ENCODE data around the gene TEX52. TPM values are rescaled to one million over a fixed set of nuclear protein-coding genes. Genes with fewer than 3 reads are reported as not detected.

The TEX52 gene
- total RNA-seq, 1 experiment from 2014 or later: 0.34 TPM

- Histone ChIP-seq H3K9me3 (no peaks in the 10 kb centered on the region), H3K4me1 (peaks cover 2% of the 10 kb centered on the region; the same call in 1 of the 2 replicates), H3K36me3 (ENCODE audit: control insufficient read depth, insufficient read depth, low read length) (no peaks in the 10 kb centered on the region), H3K27me3 (replicated peaks; ENCODE audit: control insufficient read depth, insufficient read depth, low read length) (no peaks in the 10 kb centered on the region), H3K4me3 (ENCODE audit: low read depth, low read length) (no peak overlapping the region)
- Mint-ChIP-seq H3K4me3 (ENCODE audit: unreplicated experiment) (no peak overlapping the region), H3K9me3 (ENCODE audit: unreplicated experiment) (no peaks in the 10 kb centered on the region), H3K36me3 (ENCODE audit: insufficient read depth, unreplicated experiment) (peaks cover 59% of the 10 kb centered on the region), H3K27me3 (ENCODE audit: insufficient read depth, unreplicated experiment) (no peaks in the 10 kb centered on the region), H3K27ac (ENCODE audit: unreplicated experiment) (no peak overlapping the region), H3K4me1 (ENCODE audit: low read depth, unreplicated experiment) (peaks cover 4% of the 10 kb centered on the region)
- no TSS peak for BruUV-seq (replicated peaks)
- CTCF ChIA-PET: no interaction called here
- DNase-seq: no peak
- POLR2A ChIA-PET: no interaction called here
- TF ChIP-seq CTCF (IDR thresholded peaks at IDR 0.05; ENCODE audit: insufficient read depth in 1 of 2, low read depth in 1 of 2, low read length in 1 of 2, severe bottlenecking in 1 of 2, unreplicated experiment in 1 of 2): no peak
- intact Hi-C loops (cut with micrococcal nuclease; ENCODE audit: unreplicated experiment): no loop called here
Measured at GRCh38 chr12:2806700-2807099, 50.1 kb downstream of the TEX52 start.

GRCh38 chr12:2805143-2805520 is 51.7 kb downstream of the TEX52 start:
- 0 out of 2 replicates have a peak, but pooled peaks cover 1% of the 10 kb centered on the region for H3K36me3 ChIP-seq (ENCODE audit: control insufficient read depth, insufficient read depth, low read length)
- Mint-ChIP-seq H3K4me3 (ENCODE audit: unreplicated experiment) (no peak overlapping the region), H3K36me3 (ENCODE audit: insufficient read depth, unreplicated experiment) (peaks cover 73% of the 10 kb centered on the region), H3K27me3 (ENCODE audit: insufficient read depth, unreplicated experiment) (no peaks in the 10 kb centered on the region), H3K4me1 (ENCODE audit: low read depth, unreplicated experiment) (no peaks in the 10 kb centered on the region), H3K9me3 (ENCODE audit: unreplicated experiment) (no peaks in the 10 kb centered on the region), H3K27ac (ENCODE audit: unreplicated experiment) (no peak overlapping the region)
- H3K4me1 ChIP-seq: no peaks in the 10 kb centered on the region
- DNase-seq: no peak
- ChIA-PET CTCF (no interaction called here), POLR2A (no interaction called here)
- H3K4me3 ChIP-seq (ENCODE audit: low read depth, low read length): no peak overlapping the region
- H3K9me3 ChIP-seq: no peaks in the 10 kb centered on the region
- TF ChIP-seq CTCF (IDR thresholded peaks at IDR 0.05; ENCODE audit: insufficient read depth in 1 of 2, low read depth in 1 of 2, low read length in 1 of 2, severe bottlenecking in 1 of 2, unreplicated experiment in 1 of 2): no peak
- no TSS peak for BruUV-seq (replicated peaks)
- no peaks in the 10 kb centered on the region for H3K27me3 ChIP-seq (replicated peaks; ENCODE audit: control insufficient read depth, insufficient read depth, low read length)
- intact Hi-C loops (cut with micrococcal nuclease; ENCODE audit: unreplicated experiment): no loop called here

- ChIA-PET POLR2A (no interaction called here), CTCF (no interaction called here)
- Mint-ChIP-seq H3K27me3 (ENCODE audit: insufficient read depth, unreplicated experiment) (no peaks in the 10 kb centered on the region), H3K36me3 (ENCODE audit: insufficient read depth, unreplicated experiment) (peaks cover 79% of the 10 kb centered on the region), H3K27ac (ENCODE audit: unreplicated experiment) (no peak overlapping the region), H3K9me3 (ENCODE audit: unreplicated experiment) (no peaks in the 10 kb centered on the region), H3K4me1 (ENCODE audit: low read depth, unreplicated experiment) (no peaks in the 10 kb centered on the region), H3K4me3 (ENCODE audit: unreplicated experiment) (no peak overlapping the region)
- BruUV-seq (replicated peaks): no TSS peak
- DNase-seq: no peak
- no peaks in the 10 kb centered on the region for H3K9me3 ChIP-seq
- H3K27me3 ChIP-seq (replicated peaks; ENCODE audit: control insufficient read depth, insufficient read depth, low read length): no peaks in the 10 kb centered on the region
- intact Hi-C loops (cut with micrococcal nuclease; ENCODE audit: unreplicated experiment): loop anchor here (5.0 kb wide), 1 partner anchor 1967 kb away; no protein-coding TSS in a partner anchor
- no peak overlapping the region for H3K4me3 ChIP-seq (ENCODE audit: low read depth, low read length)
- 0 out of 2 replicates have a peak, but pooled peaks cover 1% of the 10 kb centered on the region for H3K36me3 ChIP-seq (ENCODE audit: control insufficient read depth, insufficient read depth, low read length)
- no peak for TF ChIP-seq CTCF (IDR thresholded peaks at IDR 0.05; ENCODE audit: insufficient read depth in 1 of 2, low read depth in 1 of 2, low read length in 1 of 2, severe bottlenecking in 1 of 2, unreplicated experiment in 1 of 2)
- H3K4me1 ChIP-seq: no peaks in the 10 kb centered on the region
Measured at GRCh38 chr12:2804393-2805142, 52.3 kb downstream of the TEX52 start.
